Suprapubic skin (tissue), 4 donors: ENCODE results near the gene CCR3. TPM values are rescaled to one million over a fixed set of nuclear protein-coding genes. Genes with fewer than 3 reads are reported as not detected.

ENCODE experiments used
- DNase-seq, 2 donors: peaks; one replicate each; pipeline ENCODE4 v3.0.0-alpha.2; 2019; ENCODE audit warnings: low spot score in 2 of 2
- H3K27ac ChIP-seq: fragments of 200-600 bp; sonication (generic); one replicate; pipeline ENCODE4 v1.5.1; 2019
- H3K27me3 ChIP-seq: fragments of 200-600 bp; sonication (generic); one replicate; pipeline ENCODE4 v1.5.1; 2019
- H3K36me3 ChIP-seq: fragments of 200-600 bp; sonication (generic); one replicate; pipeline ENCODE4 v1.5.1; 2019
- H3K4me1 ChIP-seq: fragments of 200-600 bp; sonication (generic); one replicate; pipeline ENCODE4 v1.5.1; 2019
- H3K4me3 ChIP-seq: fragments of 200-600 bp; sonication (generic); one replicate; pipeline ENCODE4 v1.5.1; 2019; ENCODE audit warnings: mild to moderate bottlenecking
- H3K9me3 ChIP-seq: fragments of 200-600 bp; sonication (generic); one replicate; pipeline ENCODE4 v1.5.1; 2019
- CTCF ChIP-seq, 2 donors: fragments of 200-600 bp in 1 of 2; fragments of 450-650 bp in 1 of 2; sonication (generic) in 1 of 2; IDR thresholded peaks; one replicate each; pipeline ENCODE4 v1.5.1; 2016 to 2019; ENCODE audit warnings: antibody characterized with exemption in 2 of 2, mild to moderate bottlenecking in 1 of 2, moderate library complexity in 1 of 2
- EP300 ChIP-seq: sonication (generic); formaldehyde crosslinking; IDR thresholded peaks from one replicate; pipeline ENCODE4 v1.6.1; 2017; ENCODE audit warnings: antibody characterized with exemption
- POLR2A ChIP-seq, 2 donors: fragments of 450-650 bp; IDR thresholded peaks; one replicate each; pipeline ENCODE4 v1.6.1; 2017; ENCODE audit warnings: antibody characterized with exemption in 2 of 2, mild to moderate bottlenecking in 2 of 2, moderate library complexity in 2 of 2
- POLR2AphosphoS5 ChIP-seq, 3 donors: sonication (generic); formaldehyde crosslinking; IDR thresholded peaks; one replicate each; pipeline ENCODE4 v1.6.1; 2017; ENCODE audit warnings: antibody characterized with exemption in 3 of 3
- WGBS: methylation state at CpG from one replicate; pipeline ENCODE4 v1.1.5; 2018; 5-methylcytosine and 5-hydroxymethylcytosine counted together
- total RNA-seq, 4 donors: library from RNA; depleted of rRNA; stranded (reverse); fragments of >200 nt; gene quantifications; one replicate each; pipeline ENCODE4 v1.1.0, GENCODE V29; 2016

The CCR3 gene
- total RNA-seq, 4 donors from 2014 or later: 1.5 to 6.3 (median 1.9) TPM; not detected in 1

GRCh38 chr3:46301122-46301835, 59.0 kb downstream of the CCR3 start:
- no peak for DNase-seq

GRCh38 chr3:46303240-46303639, 61.0 kb downstream of the CCR3 start:
- no peaks in the 10 kb centered on the region for H3K9me3 ChIP-seq
- DNase-seq: no peak
- no peak overlapping the region for H3K27ac ChIP-seq
- peaks cover 5% of the 10 kb centered on the region for H3K4me1 ChIP-seq
- H3K36me3 ChIP-seq: no peaks in the 10 kb centered on the region
- no peaks in the 10 kb centered on the region for H3K27me3 ChIP-seq
- TF ChIP-seq POLR2AphosphoS5 (IDR thresholded peaks at IDR 0.05) (no peak), CTCF (IDR thresholded peaks at IDR 0.05) (no peak), POLR2A (IDR thresholded peaks at IDR 0.05) (no peak), EP300 (no peak)
- WGBS: 76% methylated on average over 3 of the region's 3 CpGs
- no peak overlapping the region for H3K4me3 ChIP-seq

More at GRCh38 chr3:46301122-46301835, 59.0 kb downstream of the CCR3 start:
- TF ChIP-seq POLR2AphosphoS5 (IDR thresholded peaks at IDR 0.05) (no peak), POLR2A (IDR thresholded peaks at IDR 0.05) (no peak), EP300 (no peak), CTCF (IDR thresholded peaks at IDR 0.05) (no peak)
- no peak overlapping the region for H3K27ac ChIP-seq
- H3K9me3 ChIP-seq: no peaks in the 10 kb centered on the region
- H3K27me3 ChIP-seq: no peaks in the 10 kb centered on the region
- WGBS: 84% methylated on average over 7 of the region's 7 CpGs
- H3K4me3 ChIP-seq: no peak overlapping the region
- peaks cover 17% of the 10 kb centered on the region for H3K4me1 ChIP-seq
- H3K36me3 ChIP-seq: no peaks in the 10 kb centered on the region

- DNase-seq: no peak
- Histone ChIP-seq H3K36me3 (no peaks in the 10 kb centered on the region), H3K27ac (no peak overlapping the region), H3K4me3 (no peak overlapping the region), H3K27me3 (no peaks in the 10 kb centered on the region), H3K4me1 (no peaks in the 10 kb centered on the region), H3K9me3 (no peaks in the 10 kb centered on the region)
- TF ChIP-seq POLR2A (IDR thresholded peaks at IDR 0.05) (no peak), EP300 (no peak), CTCF (IDR thresholded peaks at IDR 0.05) (no peak), POLR2AphosphoS5 (IDR thresholded peaks at IDR 0.05) (no peak)
- 83% methylated on average over 3 of the region's 3 CpGs for WGBS
These were observed 62.5 kb downstream of the CCR3 start for GRCh38 chr3:46304739-46305138.

- WGBS: 48% methylated on average over 1 of the region's 1 CpG
- no peak overlapping the region for H3K4me3 ChIP-seq
- H3K27me3 ChIP-seq: no peaks in the 10 kb centered on the region
- peaks cover 23% of the 10 kb centered on the region for H3K4me1 ChIP-seq
- H3K27ac ChIP-seq: no peak overlapping the region
- no peak for TF ChIP-seq POLR2A (IDR thresholded peaks at IDR 0.05)
- peak in 1 of 3 donors; percentile 47 for TF ChIP-seq POLR2AphosphoS5 (IDR thresholded peaks at IDR 0.05)
- no peak for TF ChIP-seq CTCF (IDR thresholded peaks at IDR 0.05)
- no peak for TF ChIP-seq EP300
- peak in 1 of 2 donors; percentile 70 for DNase-seq
- H3K9me3 ChIP-seq: no peaks in the 10 kb centered on the region
- H3K36me3 ChIP-seq: no peaks in the 10 kb centered on the region
These were observed 70.7 kb downstream of the CCR3 start for GRCh38 chr3:46312991-46313390.

DNA sequence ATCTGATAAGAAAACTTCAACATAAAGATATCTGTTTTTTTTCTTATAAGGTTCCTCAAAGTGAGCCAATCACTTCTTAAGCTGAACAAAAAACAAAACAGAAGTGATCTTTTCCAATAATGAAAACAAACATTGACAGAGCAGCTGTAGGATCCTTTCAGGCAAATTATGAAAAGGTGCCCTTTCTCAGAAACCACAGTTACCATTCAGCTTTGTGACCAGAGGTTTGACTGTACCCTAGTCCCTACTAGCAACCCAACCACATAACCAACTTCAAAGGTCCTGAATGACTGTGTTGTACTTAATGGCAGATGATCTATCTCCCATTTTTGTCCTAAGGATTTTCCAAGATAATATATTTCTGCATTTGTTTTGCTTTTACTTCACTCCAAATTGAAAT, 72.3 kb downstream of the CCR3 start:
- H3K9me3 ChIP-seq: no peaks in the 10 kb centered on the region
- no peak overlapping the region for H3K27ac ChIP-seq
- DNase-seq: no peak
- peaks cover 23% of the 10 kb centered on the region for H3K4me1 ChIP-seq
- TF ChIP-seq POLR2AphosphoS5 (IDR thresholded peaks at IDR 0.05): no peak
- TF ChIP-seq CTCF (IDR thresholded peaks at IDR 0.05): no peak
- no peak for TF ChIP-seq POLR2A (IDR thresholded peaks at IDR 0.05)
- no peak for TF ChIP-seq EP300
- H3K4me3 ChIP-seq: no peak overlapping the region
- no peaks in the 10 kb centered on the region for H3K27me3 ChIP-seq
- no peaks in the 10 kb centered on the region for H3K36me3 ChIP-seq
